ENCODE results near the gene CEMIP.

The CEMIP gene

DNA sequence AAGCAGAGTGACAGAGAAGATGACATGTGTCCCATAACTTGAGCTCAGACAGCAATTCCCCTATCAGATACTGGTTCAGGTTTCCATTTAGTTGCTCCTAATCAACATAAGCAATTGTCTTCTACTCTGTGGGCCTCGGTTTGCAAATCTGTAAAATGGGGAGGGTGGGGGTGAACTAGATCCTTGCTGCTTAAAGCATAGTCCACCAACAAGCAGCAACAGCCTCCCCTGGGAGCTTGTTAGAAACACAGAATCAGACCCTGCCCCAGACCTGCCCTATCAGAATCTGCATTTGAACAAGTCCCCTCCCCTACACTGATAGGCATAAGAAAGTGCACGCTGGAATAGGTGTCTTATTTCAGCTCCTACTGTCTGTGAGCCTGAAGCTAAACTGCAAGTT lies 87.8 kb downstream of the CEMIP start:
- CTCF ChIA-PET, result interaction anchor here (1.2 kb wide), 1 partner anchor 22 kb away, joined by 3 read pairs; no protein-coding TSS in a partner anchor
- TF ChIP-seq ZNF211 (tag by site-specific recombination; IDR thresholded peaks at IDR 0.05; ENCODE audit: low read depth), result no peak
- TF ChIP-seq HOXD13 (CRISPR knock-in tag; IDR thresholded peaks at IDR 0.05; ENCODE audit: borderline replicate concordance), result no peak
- TF ChIP-seq ZBTB17 (tag by site-specific recombination; IDR thresholded peaks at IDR 0.05), result no peak
- no peak overlapping the region for H3K4me3 ChIP-seq (ENCODE audit: low read depth, low read length)
- no peaks in the 10 kb centered on the region for H3K4me1 ChIP-seq (ENCODE audit: control insufficient read depth, insufficient read depth, low read length)
- POLR2A ChIA-PET, result no interaction called here
- H3K36me3 ChIP-seq (ENCODE audit: control insufficient read depth in 2 of 2, insufficient read depth in 1 of 2, low read length in 2 of 2), result no peaks in the 10 kb centered on the region
- no peaks in the 10 kb centered on the region for H3K9me3 ChIP-seq (ENCODE audit: control insufficient read depth, insufficient read depth, low read depth, low read length)
- no peak overlapping the region for H3K27ac ChIP-seq (ENCODE audit: extremely low read depth, low read depth, low read length)

DNA sequence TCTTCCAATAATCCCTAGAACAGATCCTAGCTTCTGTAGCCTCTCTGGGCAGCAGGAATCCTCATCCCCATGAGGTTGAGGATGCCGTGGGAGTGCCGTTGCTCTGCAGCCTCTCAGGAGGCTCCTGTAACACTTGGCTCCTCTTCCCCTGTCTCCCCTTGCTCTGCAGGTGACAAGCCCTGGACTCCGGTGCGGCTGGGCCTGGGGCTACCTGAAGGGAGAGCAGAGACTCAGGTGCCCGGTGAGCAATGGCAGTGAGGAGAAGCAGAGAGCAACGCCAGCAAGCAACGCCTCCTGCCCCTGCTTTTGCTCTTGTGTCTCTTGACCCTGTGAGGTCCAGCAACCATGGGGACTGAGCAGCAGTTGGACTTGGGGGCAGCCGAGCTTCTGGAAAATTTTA lies 91.2 kb downstream of the CEMIP start:
- CTCF ChIA-PET, result interaction anchor here (0.6 to 1.0 kb wide), 2 partner anchors 64 to 296 kb away, joined by 3 read pairs; no protein-coding TSS in a partner anchor
- POLR2A ChIA-PET, result no interaction called here
- TF ChIP-seq MZF1 (tag by site-specific recombination; IDR thresholded peaks at IDR 0.05; ENCODE audit: borderline replicate concordance) (no peak), ZNF426 (tag by site-specific recombination; IDR thresholded peaks at IDR 0.05) (no peak), ZNF664 (tag by site-specific recombination; IDR thresholded peaks at IDR 0.05) (no peak), ZFP37 (tag by site-specific recombination; IDR thresholded peaks at IDR 0.05) (no peak), ZXDB (tag by site-specific recombination; IDR thresholded peaks at IDR 0.05) (no peak), ZNF621 (tag by site-specific recombination; IDR thresholded peaks at IDR 0.05) (no peak), ZNF76 (tag by site-specific recombination; IDR thresholded peaks at IDR 0.05; ENCODE audit: borderline replicate concordance, low read depth) (no peak), ZBTB21 (tag by site-specific recombination; IDR thresholded peaks at IDR 0.05) (no peak), ZBTB8A (tag by site-specific recombination; IDR thresholded peaks at IDR 0.05) (no peak), ZNF221 (tag by site-specific recombination; IDR thresholded peaks at IDR 0.05; ENCODE audit: borderline replicate concordance) (no peak), ZNF792 (tag by site-specific recombination; IDR thresholded peaks at IDR 0.05) (no peak)
- TF ChIP-seq, protein P1, sequence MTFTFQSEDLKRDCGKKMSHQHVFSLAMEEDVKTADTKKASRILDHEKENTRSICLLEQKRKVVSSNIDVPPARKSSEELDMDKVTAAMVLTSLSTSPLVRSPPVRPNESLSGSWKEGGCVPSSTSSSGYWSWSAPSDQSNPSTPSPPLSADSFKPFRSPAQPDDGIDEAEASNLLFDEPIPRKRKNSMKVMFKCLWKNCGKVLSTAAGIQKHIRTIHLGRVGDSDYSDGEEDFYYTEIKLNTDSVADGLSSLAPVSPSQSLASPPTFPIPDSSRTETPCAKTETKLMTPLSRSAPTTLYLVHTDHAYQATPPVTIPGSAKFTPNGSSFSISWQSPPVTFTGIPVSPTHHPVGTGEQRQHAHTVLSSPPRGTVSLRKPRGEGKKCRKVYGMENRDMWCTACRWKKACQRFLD (tag by site-specific recombination; IDR thresholded peaks at IDR 0.05), result no peak
- TF ChIP-seq, protein P2, sequence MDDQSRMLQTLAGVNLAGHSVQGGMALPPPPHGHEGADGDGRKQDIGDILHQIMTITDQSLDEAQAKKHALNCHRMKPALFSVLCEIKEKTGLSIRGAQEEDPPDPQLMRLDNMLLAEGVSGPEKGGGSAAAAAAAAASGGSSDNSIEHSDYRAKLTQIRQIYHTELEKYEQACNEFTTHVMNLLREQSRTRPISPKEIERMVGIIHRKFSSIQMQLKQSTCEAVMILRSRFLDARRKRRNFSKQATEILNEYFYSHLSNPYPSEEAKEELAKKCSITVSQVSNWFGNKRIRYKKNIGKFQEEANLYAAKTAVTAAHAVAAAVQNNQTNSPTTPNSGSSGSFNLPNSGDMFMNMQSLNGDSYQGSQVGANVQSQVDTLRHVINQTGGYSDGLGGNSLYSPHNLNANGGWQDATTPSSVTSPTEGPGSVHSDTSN (CRISPR knock-in tag; IDR thresholded peaks at IDR 0.05), result no peak
- TF ChIP-seq, protein P3, sequence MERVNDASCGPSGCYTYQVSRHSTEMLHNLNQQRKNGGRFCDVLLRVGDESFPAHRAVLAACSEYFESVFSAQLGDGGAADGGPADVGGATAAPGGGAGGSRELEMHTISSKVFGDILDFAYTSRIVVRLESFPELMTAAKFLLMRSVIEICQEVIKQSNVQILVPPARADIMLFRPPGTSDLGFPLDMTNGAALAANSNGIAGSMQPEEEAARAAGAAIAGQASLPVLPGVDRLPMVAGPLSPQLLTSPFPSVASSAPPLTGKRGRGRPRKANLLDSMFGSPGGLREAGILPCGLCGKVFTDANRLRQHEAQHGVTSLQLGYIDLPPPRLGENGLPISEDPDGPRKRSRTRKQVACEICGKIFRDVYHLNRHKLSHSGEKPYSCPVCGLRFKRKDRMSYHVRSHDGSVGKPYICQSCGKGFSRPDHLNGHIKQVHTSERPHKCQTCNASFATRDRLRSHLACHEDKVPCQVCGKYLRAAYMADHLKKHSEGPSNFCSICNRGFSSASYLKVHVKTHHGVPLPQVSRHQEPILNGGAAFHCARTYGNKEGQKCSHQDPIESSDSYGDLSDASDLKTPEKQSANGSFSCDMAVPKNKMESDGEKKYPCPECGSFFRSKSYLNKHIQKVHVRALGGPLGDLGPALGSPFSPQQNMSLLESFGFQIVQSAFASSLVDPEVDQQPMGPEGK (tag by site-specific recombination; IDR thresholded peaks at IDR 0.05), result no peak
- TF ChIP-seq, protein P4, sequence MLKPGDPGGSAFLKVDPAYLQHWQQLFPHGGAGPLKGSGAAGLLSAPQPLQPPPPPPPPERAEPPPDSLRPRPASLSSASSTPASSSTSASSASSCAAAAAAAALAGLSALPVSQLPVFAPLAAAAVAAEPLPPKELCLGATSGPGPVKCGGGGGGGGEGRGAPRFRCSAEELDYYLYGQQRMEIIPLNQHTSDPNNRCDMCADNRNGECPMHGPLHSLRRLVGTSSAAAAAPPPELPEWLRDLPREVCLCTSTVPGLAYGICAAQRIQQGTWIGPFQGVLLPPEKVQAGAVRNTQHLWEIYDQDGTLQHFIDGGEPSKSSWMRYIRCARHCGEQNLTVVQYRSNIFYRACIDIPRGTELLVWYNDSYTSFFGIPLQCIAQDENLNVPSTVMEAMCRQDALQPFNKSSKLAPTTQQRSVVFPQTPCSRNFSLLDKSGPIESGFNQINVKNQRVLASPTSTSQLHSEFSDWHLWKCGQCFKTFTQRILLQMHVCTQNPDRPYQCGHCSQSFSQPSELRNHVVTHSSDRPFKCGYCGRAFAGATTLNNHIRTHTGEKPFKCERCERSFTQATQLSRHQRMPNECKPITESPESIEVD (tag by site-specific recombination; IDR thresholded peaks at IDR 0.05), result no peak
- TF ChIP-seq, protein P5, sequence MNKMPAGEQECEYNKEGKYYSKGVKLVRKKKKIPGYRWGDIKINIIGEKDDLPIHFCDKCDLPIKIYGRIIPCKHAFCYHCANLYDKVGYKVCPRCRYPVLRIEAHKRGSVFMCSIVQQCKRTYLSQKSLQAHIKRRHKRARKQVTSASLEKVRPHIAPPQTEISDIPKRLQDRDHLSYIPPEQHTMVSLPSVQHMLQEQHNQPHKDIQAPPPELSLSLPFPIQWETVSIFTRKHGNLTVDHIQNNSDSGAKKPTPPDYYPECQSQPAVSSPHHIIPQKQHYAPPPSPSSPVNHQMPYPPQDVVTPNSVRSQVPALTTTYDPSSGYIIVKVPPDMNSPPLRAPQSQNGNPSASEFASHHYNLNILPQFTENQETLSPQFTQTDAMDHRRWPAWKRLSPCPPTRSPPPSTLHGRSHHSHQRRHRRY (tag by site-specific recombination; IDR thresholded peaks at IDR 0.05), result no peak

More for the DNA sequence above, 91.2 kb downstream of the CEMIP start:
- Histone ChIP-seq H3K9me3 (ENCODE audit: control insufficient read depth, insufficient read depth, low read depth, low read length) (no peaks in the 10 kb centered on the region), H3K4me3 (ENCODE audit: low read depth, low read length) (no peak overlapping the region), H3K27ac (ENCODE audit: extremely low read depth, low read depth, low read length) (no peak overlapping the region), H3K36me3 (ENCODE audit: control insufficient read depth in 2 of 2, insufficient read depth in 1 of 2, low read length in 2 of 2) (no peaks in the 10 kb centered on the region), H3K4me1 (ENCODE audit: control insufficient read depth, insufficient read depth, low read length) (no peaks in the 10 kb centered on the region)

Measured in HEK293 (cell line).